Measurements from ENCODE around the gene CSNK1G1. TPM values are rescaled to one million over a fixed set of nuclear protein-coding genes. Genes with fewer than 3 reads are reported as not detected.

The CSNK1G1 gene
- total RNA-seq, 1 experiment from 2014 or later = 19.6 TPM

GRCh38 chr15:64149893-64150578 is 205.9 kb downstream of the CSNK1G1 start:
- TF ChIP-seq EZH2 (IDR thresholded peaks at IDR 0.05; ENCODE audit: low read depth) (no peak), CTCF (conservative IDR thresholded peaks at IDR 0.05) (no peak)
- no peak overlapping the region for H3K4me3 ChIP-seq
- H3K27ac ChIP-seq = no peak overlapping the region
- intact Hi-C loops (cut with micrococcal nuclease; ENCODE audit: unreplicated experiment) = loop anchor here (5.0 to 10.0 kb wide), 4 partner anchors 53 to 577 kb away; partner anchors contain the start of gene SNX1
- H4K20me1 ChIP-seq (ENCODE audit: insufficient read depth) = 0 out of 2 replicates have a peak, but pooled peaks cover 4% of the 10 kb centered on the region
- H2AFZ ChIP-seq = no peak overlapping the region
- ChIA-PET POLR2A (ENCODE audit: unreplicated experiment) (no interaction called here), CTCF (interaction anchor here (0.7 to 1.7 kb wide), 3 partner anchors 398 to 540 kb away, joined by 3 to 6 read pairs (median 4); no protein-coding TSS in a partner anchor)
- no peaks in the 10 kb centered on the region for H3K27me3 ChIP-seq (ENCODE audit: insufficient read depth, low read depth)
- no peaks in the 10 kb centered on the region for H3K79me2 ChIP-seq (ENCODE audit: low read depth)
- no peak for DNase-seq
- H3F3A ChIP-seq (ENCODE audit: insufficient read depth, low read depth) = peaks cover 18% of the 10 kb centered on the region
- BruUV-seq (replicated peaks) = no TSS peak
- H3K36me3 ChIP-seq (ENCODE audit: low read depth) = no peaks in the 10 kb centered on the region
- no peaks in the 10 kb centered on the region for H3K9me2 ChIP-seq (ENCODE audit: insufficient read depth)
- H3K9me3 ChIP-seq (ENCODE audit: insufficient read depth, low read depth) = no peaks in the 10 kb centered on the region
- no peaks in the 10 kb centered on the region for H3K4me1 ChIP-seq (replicated peaks; ENCODE audit: insufficient read depth)
- H3K4me2 ChIP-seq = no peak overlapping the region

- Histone ChIP-seq H4K20me1 (ENCODE audit: insufficient read depth) (0 out of 2 replicates have a peak, but pooled peaks cover 4% of the 10 kb centered on the region), H3K4me1 (replicated peaks; ENCODE audit: insufficient read depth) (no peaks in the 10 kb centered on the region), H3K79me2 (ENCODE audit: low read depth) (no peaks in the 10 kb centered on the region), H3K9me3 (ENCODE audit: insufficient read depth, low read depth) (no peaks in the 10 kb centered on the region), H3K4me3 (no peak overlapping the region), H3K27me3 (ENCODE audit: insufficient read depth, low read depth) (no peaks in the 10 kb centered on the region), H3K36me3 (ENCODE audit: low read depth) (no peaks in the 10 kb centered on the region), H3K27ac (no peak overlapping the region), H3K9me2 (ENCODE audit: insufficient read depth) (no peaks in the 10 kb centered on the region), H2AFZ (no peak overlapping the region), H3F3A (ENCODE audit: insufficient read depth, low read depth) (peaks cover 12% of the 10 kb centered on the region), H3K4me2 (no peak overlapping the region)
- 0 out of 2 replicates have a peak, but pooled peaks have one; percentile 15 for TF ChIP-seq CTCF (conservative IDR thresholded peaks at IDR 0.05)
- TF ChIP-seq EZH2 (IDR thresholded peaks at IDR 0.05; ENCODE audit: low read depth) = no peak
- no TSS peak for BruUV-seq (replicated peaks)
- intact Hi-C loops (cut with micrococcal nuclease; ENCODE audit: unreplicated experiment) = no loop called here
- no peak for DNase-seq
- CTCF ChIA-PET = interaction anchor here (0.7 to 1.7 kb wide), 3 partner anchors 398 to 539 kb away, joined by 3 to 6 read pairs (median 4); no protein-coding TSS in a partner anchor
- POLR2A ChIA-PET (ENCODE audit: unreplicated experiment) = interaction anchor here (0.6 kb wide), 1 partner anchor 632 kb away, joined by 7 read pairs; no protein-coding TSS in a partner anchor
These were observed 206.5 kb downstream of the CSNK1G1 start for GRCh38 chr15:64149424-64149823.

- Histone ChIP-seq H3K27ac (no peak overlapping the region), H3K9me2 (ENCODE audit: insufficient read depth) (no peaks in the 10 kb centered on the region), H3K4me2 (no peak overlapping the region), H3K4me3 (no peak overlapping the region), H3K4me1 (replicated peaks; ENCODE audit: insufficient read depth) (no peaks in the 10 kb centered on the region), H3F3A (ENCODE audit: insufficient read depth, low read depth) (peaks cover 4% of the 10 kb centered on the region; the same call in 1 of the 2 replicates), H3K27me3 (ENCODE audit: insufficient read depth, low read depth) (no peaks in the 10 kb centered on the region), H3K9me3 (ENCODE audit: insufficient read depth, low read depth) (no peaks in the 10 kb centered on the region), H2AFZ (no peak overlapping the region), H4K20me1 (ENCODE audit: insufficient read depth) (no peaks in the 10 kb centered on the region), H3K79me2 (ENCODE audit: low read depth) (no peaks in the 10 kb centered on the region), H3K36me3 (ENCODE audit: low read depth) (no peaks in the 10 kb centered on the region)
- intact Hi-C loops (cut with micrococcal nuclease; ENCODE audit: unreplicated experiment) = no loop called here
- ChIA-PET POLR2A (ENCODE audit: unreplicated experiment) (no interaction called here), CTCF (interaction anchor here (1.2 kb wide), 1 partner anchor 397 kb away, joined by 3 read pairs; no protein-coding TSS in a partner anchor)
- DNase-seq = no peak
- TF ChIP-seq EZH2 (IDR thresholded peaks at IDR 0.05; ENCODE audit: low read depth) (no peak), CTCF (conservative IDR thresholded peaks at IDR 0.05) (no peak)
- no TSS peak for BruUV-seq (replicated peaks)
These were observed 207.4 kb downstream of the CSNK1G1 start for GRCh38 chr15:64148581-64148980.
